Muscle of back (tissue), 11 donors: ENCODE measurements around the gene IP6K3. TPM values are rescaled to one million over a fixed set of nuclear protein-coding genes. Genes with fewer than 3 reads are reported as not detected.
A peak's percentile ranks its signal among the peaks of the same experiment; 100 is the strongest.

Source experiments
- DNase-seq, 3 donors: peaks; one replicate each; pipeline versions ENCODE4 v3.0.0 to v3.0.0-alpha.2; 2013
- polyA plus RNA-seq, 10 donors: library from polyadenylated mRNA; unstranded; fragments of 120-200 nt; gene quantifications; one replicate each; pipeline ENCODE4 v1.2.1, GENCODE V29; 2013; ENCODE audit not compliant: insufficient read length in 10 of 10

The IP6K3 gene
- polyA plus RNA-seq, 10 donors, result 10.5 to 31.0 (median 25.4) TPM

GRCh38 chr6:33779290-33779689, 32.6 kb upstream of the IP6K3 start:
- DNase-seq, result no peak

- no peak for DNase-seq
Measured at GRCh38 chr6:33778444-33779121, 31.9 kb upstream of the IP6K3 start.

GRCh38 chr6:33777398-33778388, 31.0 kb upstream of the IP6K3 start:
- no peak for DNase-seq

GRCh38 chr6:33776764-33777163, 30.1 kb upstream of the IP6K3 start:
- no peak for DNase-seq

GRCh38 chr6:33776186-33776585, 29.5 kb upstream of the IP6K3 start:
- DNase-seq, result no peak

- DNase-seq, result no peak
Measured at GRCh38 chr6:33774774-33775173, 28.1 kb upstream of the IP6K3 start.

- no peak for DNase-seq
Measured at GRCh38 chr6:33772902-33773472, 26.3 kb upstream of the IP6K3 start.

- DNase-seq, result no peak
Measured at GRCh38 chr6:33772082-33772830, 25.6 kb upstream of the IP6K3 start.

- DNase-seq, result peak; percentile 74 to 97 (median 91)
Measured at GRCh38 chr6:33771146-33772081, 24.7 kb upstream of the IP6K3 start.

- no peak for DNase-seq
Measured at GRCh38 chr6:33770833-33771145, 24.1 kb upstream of the IP6K3 start.

- DNase-seq, result peak in 2 of 3 donors; percentile 16 to 46
Measured at GRCh38 chr6:33770124-33770832, 23.6 kb upstream of the IP6K3 start.

- no peak for DNase-seq
Measured at GRCh38 chr6:33769248-33769821, 22.6 kb upstream of the IP6K3 start.

- peak; percentile 50 to 75 (median 61) for DNase-seq
Measured at GRCh38 chr6:33768644-33769120, 22.0 kb upstream of the IP6K3 start.

- no peak for DNase-seq
Measured at GRCh38 chr6:33766921-33767907, 20.5 kb upstream of the IP6K3 start.

- no peak for DNase-seq
Measured at GRCh38 chr6:33765368-33765767, 18.7 kb upstream of the IP6K3 start.

- DNase-seq, result no peak
Measured at GRCh38 chr6:33764036-33764435, 17.3 kb upstream of the IP6K3 start.

- no peak for DNase-seq
Measured at GRCh38 chr6:33763483-33763882, 16.8 kb upstream of the IP6K3 start.

GRCh38 chr6:33762713-33763112, 16.0 kb upstream of the IP6K3 start:
- no peak for DNase-seq
